Measurements from ENCODE around the gene ZNF280A. TPM values are rescaled to one million over a fixed set of nuclear protein-coding genes. Genes with fewer than 3 reads are reported as not detected.
"Not testable (repeated sequence)": the region's sequence is repeated elsewhere in the genome, so short reads cannot be mapped to it uniquely, and the experiment has no call there.

The ZNF280A gene
- total and polyA plus RNA-seq, 4 experiments from 2014 or later, result not detected

- intact Hi-C loops (cut with micrococcal nuclease), result no loop called here
- ChIA-PET POLR2A (ENCODE audit: partially characterized antibody) (interaction anchor here (1.1 kb wide), 1 partner anchor 49 kb away, joined by 3 read pairs; no protein-coding TSS in a partner anchor), CTCF (ENCODE audit: partially characterized antibody) (no interaction called here)
- Histone ChIP-seq H3K4me1 (ENCODE audit: insufficient read depth, low read length) (no peaks in the 10 kb centered on the region), H3K4me3 (ENCODE audit: low read length in 2 of 2) (no peak overlapping the region), H3K9me3 (ENCODE audit: control insufficient read depth in 1 of 2, low read length in 2 of 2) (no peaks in the 10 kb centered on the region), H3K36me3 (ENCODE audit: insufficient read depth, low read length) (no peaks in the 10 kb centered on the region), H3K27me3 (ENCODE audit: insufficient read depth, low read length) (no peaks in the 10 kb centered on the region), H3K27ac (ENCODE audit: low read depth, low read length) (no peak overlapping the region)
- Mint-ChIP-seq H3K4me1 (no peaks in the 10 kb centered on the region), H3K27ac (no peak overlapping the region), H3K9me3 (no peaks in the 10 kb centered on the region), H3K4me3 (no peak overlapping the region), H3K36me3 (no peaks in the 10 kb centered on the region), H3K27me3 (no peaks in the 10 kb centered on the region)
- DNase-seq, result no peak
These were observed 40.0 kb downstream of the ZNF280A start for GRCh38 chr22:22479999-22480532.

DNA sequence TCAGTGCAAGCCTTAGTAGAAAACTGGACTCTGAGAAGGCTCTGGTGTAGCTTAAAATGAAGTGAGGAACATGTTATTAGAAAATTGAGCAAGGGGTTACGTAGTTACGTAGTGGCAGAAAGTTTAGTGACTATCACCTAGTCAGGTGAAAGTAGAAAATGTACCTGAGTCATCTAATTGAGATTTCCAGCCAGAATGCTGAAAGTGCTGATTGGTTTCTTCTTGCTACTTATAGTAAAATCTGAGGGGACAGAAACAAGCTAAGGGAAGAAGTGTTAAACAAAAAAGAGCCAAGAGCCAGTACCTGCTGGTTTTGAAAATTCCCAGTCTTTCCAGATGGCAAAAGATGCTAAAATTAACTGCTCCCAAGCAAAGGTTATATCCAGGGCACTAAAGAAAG is 41.0 kb downstream of the ZNF280A start:
- no peaks in the 10 kb centered on the region for H3K9me3 ChIP-seq (ENCODE audit: control insufficient read depth in 1 of 2, low read length in 2 of 2)
- POLR2A ChIA-PET (ENCODE audit: partially characterized antibody), result interaction anchor here (1.1 kb wide), 1 partner anchor 48 kb away, joined by 3 read pairs; no protein-coding TSS in a partner anchor
- H3K4me1 Mint-ChIP-seq, result no peaks in the 10 kb centered on the region
- H3K36me3 ChIP-seq (ENCODE audit: insufficient read depth, low read length), result no peaks in the 10 kb centered on the region
- H3K9me3 Mint-ChIP-seq, result no peaks in the 10 kb centered on the region
- peaks cover 0 to 1% of the 10 kb centered on the region in 2 donors for H3K27me3 Mint-ChIP-seq
- DNase-seq, result no peak
- H3K4me3 ChIP-seq (ENCODE audit: low read length in 2 of 2), result no peak overlapping the region
- no peaks in the 10 kb centered on the region for H3K27me3 ChIP-seq (ENCODE audit: insufficient read depth, low read length)
- no peak overlapping the region for H3K27ac ChIP-seq (ENCODE audit: low read depth, low read length)
- intact Hi-C loops (cut with micrococcal nuclease), result no loop called here
- H3K27ac Mint-ChIP-seq, result no peak overlapping the region
- no peaks in the 10 kb centered on the region for H3K36me3 Mint-ChIP-seq
- no peaks in the 10 kb centered on the region for H3K4me1 ChIP-seq (ENCODE audit: insufficient read depth, low read length)
- CTCF ChIA-PET (ENCODE audit: partially characterized antibody), result no interaction called here
- H3K4me3 Mint-ChIP-seq, result no peak overlapping the region

GRCh38 chr22:22478470-22478869 is 41.6 kb downstream of the ZNF280A start:
- Mint-ChIP-seq H3K9me3 (no peaks in the 10 kb centered on the region), H3K27ac (no peak overlapping the region), H3K4me3 (no peak overlapping the region), H3K4me1 (no peaks in the 10 kb centered on the region), H3K27me3 (peaks cover 0 to 1% of the 10 kb centered on the region in 2 donors), H3K36me3 (no peaks in the 10 kb centered on the region)
- no peaks in the 10 kb centered on the region for H3K9me3 ChIP-seq (ENCODE audit: control insufficient read depth in 1 of 2, low read length in 2 of 2)
- ChIA-PET CTCF (ENCODE audit: partially characterized antibody) (no interaction called here), POLR2A (ENCODE audit: partially characterized antibody) (no interaction called here)
- no peaks in the 10 kb centered on the region for H3K4me1 ChIP-seq (ENCODE audit: insufficient read depth, low read length)
- intact Hi-C loops (cut with micrococcal nuclease), result no loop called here
- no peak overlapping the region for H3K27ac ChIP-seq (ENCODE audit: low read depth, low read length)
- no peak for DNase-seq
- H3K27me3 ChIP-seq (ENCODE audit: insufficient read depth, low read length), result no peaks in the 10 kb centered on the region
- no peak overlapping the region for H3K4me3 ChIP-seq (ENCODE audit: low read length in 2 of 2)
- no peaks in the 10 kb centered on the region for H3K36me3 ChIP-seq (ENCODE audit: insufficient read depth, low read length)

DNA sequence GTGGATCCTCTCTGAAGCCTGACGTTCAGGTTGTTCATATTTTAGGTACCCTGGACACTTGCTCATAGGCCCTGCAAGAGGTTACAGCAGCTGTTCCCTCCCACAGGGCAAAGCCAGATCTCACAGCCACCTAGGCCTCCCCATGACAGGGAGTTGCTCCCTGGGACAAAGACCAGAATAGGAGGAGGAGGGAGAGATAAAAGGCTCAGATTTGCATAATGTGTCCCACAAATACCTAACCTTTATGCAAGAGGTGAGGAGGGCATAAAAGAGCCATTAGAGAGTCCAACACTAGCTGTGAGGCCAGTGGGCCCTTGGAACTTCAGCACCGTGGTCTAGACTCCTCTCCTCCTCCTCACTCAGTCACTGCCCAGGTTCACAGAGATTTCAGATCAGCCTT is 45.3 kb downstream of the ZNF280A start:
- Mint-ChIP-seq H3K36me3 (no peaks in the 10 kb centered on the region), H3K27me3 (peaks cover 6 to 10% of the 10 kb centered on the region in 2 donors), H3K9me3 (peaks cover 0 to 6% (median 3%) of the 10 kb centered on the region in 8 donors), H3K4me3 (no peak overlapping the region), H3K4me1 (no peaks in the 10 kb centered on the region), H3K27ac (no peak overlapping the region)
- H3K36me3 ChIP-seq (ENCODE audit: insufficient read depth, low read length), result no peaks in the 10 kb centered on the region
- H3K9me3 ChIP-seq (ENCODE audit: control insufficient read depth in 1 of 2, low read length in 2 of 2), result peaks cover 0 to 3% of the 10 kb centered on the region in 2 donors
- no peaks in the 10 kb centered on the region for H3K27me3 ChIP-seq (ENCODE audit: insufficient read depth, low read length)
- no peak overlapping the region for H3K4me3 ChIP-seq (ENCODE audit: low read length in 2 of 2)
- POLR2A ChIA-PET (ENCODE audit: partially characterized antibody), result no interaction called here
- no peak overlapping the region for H3K27ac ChIP-seq (ENCODE audit: low read depth, low read length)
- no peaks in the 10 kb centered on the region for H3K4me1 ChIP-seq (ENCODE audit: insufficient read depth, low read length)
- no peak for DNase-seq
- CTCF ChIA-PET (ENCODE audit: partially characterized antibody), result interaction anchor here (0.7 to 1.1 kb wide), 2 partner anchors 12 to 1642 kb away, joined by 3 to 5 read pairs; no protein-coding TSS in a partner anchor
- intact Hi-C loops (cut with micrococcal nuclease), result no loop called here

GRCh38 chr22:22471104-22471503 is 49.0 kb downstream of the ZNF280A start:
- H3K4me1 Mint-ChIP-seq; intact Hi-C loops (cut with micrococcal nuclease); CTCF ChIA-PET (ENCODE audit: partially characterized antibody); H3K9me3 ChIP-seq (ENCODE audit: control insufficient read depth in 1 of 2, low read length in 2 of 2); POLR2A ChIA-PET (ENCODE audit: partially characterized antibody); H3K27me3 ChIP-seq (ENCODE audit: insufficient read depth, low read length); DNase-seq; H3K27ac ChIP-seq (ENCODE audit: low read depth, low read length); H3K4me3 Mint-ChIP-seq; H3K36me3 ChIP-seq (ENCODE audit: insufficient read depth, low read length); H3K36me3 Mint-ChIP-seq; H3K4me3 ChIP-seq (ENCODE audit: low read length in 2 of 2); H3K4me1 ChIP-seq (ENCODE audit: insufficient read depth, low read length); H3K27ac Mint-ChIP-seq: not testable (repeated sequence)
- Mint-ChIP-seq H3K9me3 (peaks cover 2 to 27% (median 22%) of the 10 kb centered on the region in 8 donors), H3K27me3 (peaks cover 10 to 21% of the 10 kb centered on the region in 2 donors)

DNA sequence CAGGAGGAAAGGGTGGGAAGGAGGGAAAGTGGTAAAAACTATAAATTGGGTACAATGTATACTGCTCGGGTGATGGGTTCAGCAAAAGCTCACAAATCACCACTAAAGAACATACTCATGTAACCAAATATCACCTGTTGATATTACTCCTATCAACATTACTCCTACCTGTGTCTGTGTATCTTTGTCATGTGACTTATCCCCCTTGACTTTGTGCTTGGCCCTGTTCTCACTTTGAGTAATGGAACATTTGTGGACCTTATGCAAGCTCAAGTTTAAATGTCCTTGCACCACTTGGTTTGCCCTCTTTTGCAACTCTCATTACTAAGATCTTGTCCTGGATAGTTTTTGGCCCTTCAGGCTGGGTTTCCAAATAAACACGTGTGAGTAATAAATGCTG is 50.5 kb downstream of the ZNF280A start:
- ChIA-PET POLR2A (ENCODE audit: partially characterized antibody) (no interaction called here), CTCF (ENCODE audit: partially characterized antibody) (no interaction called here)
- Histone ChIP-seq H3K4me3 (ENCODE audit: low read length in 2 of 2) (no peak overlapping the region), H3K27me3 (ENCODE audit: insufficient read depth, low read length) (no peaks in the 10 kb centered on the region), H3K27ac (ENCODE audit: low read depth, low read length) (no peak overlapping the region), H3K4me1 (ENCODE audit: insufficient read depth, low read length) (no peaks in the 10 kb centered on the region), H3K9me3 (ENCODE audit: control insufficient read depth in 1 of 2, low read length in 2 of 2) (peaks cover 0 to 7% of the 10 kb centered on the region in 2 donors), H3K36me3 (ENCODE audit: insufficient read depth, low read length) (no peaks in the 10 kb centered on the region)
- H3K36me3 Mint-ChIP-seq, result no peaks in the 10 kb centered on the region
- peaks cover 2 to 27% (median 22%) of the 10 kb centered on the region in 8 donors for H3K9me3 Mint-ChIP-seq
- DNase-seq, result no peak
- no peak overlapping the region for H3K27ac Mint-ChIP-seq
- no peak overlapping the region for H3K4me3 Mint-ChIP-seq
- H3K4me1 Mint-ChIP-seq, result no peaks in the 10 kb centered on the region
- intact Hi-C loops (cut with micrococcal nuclease), result no loop called here
- peaks cover 15 to 26% of the 10 kb centered on the region in 2 donors for H3K27me3 Mint-ChIP-seq

DNA sequence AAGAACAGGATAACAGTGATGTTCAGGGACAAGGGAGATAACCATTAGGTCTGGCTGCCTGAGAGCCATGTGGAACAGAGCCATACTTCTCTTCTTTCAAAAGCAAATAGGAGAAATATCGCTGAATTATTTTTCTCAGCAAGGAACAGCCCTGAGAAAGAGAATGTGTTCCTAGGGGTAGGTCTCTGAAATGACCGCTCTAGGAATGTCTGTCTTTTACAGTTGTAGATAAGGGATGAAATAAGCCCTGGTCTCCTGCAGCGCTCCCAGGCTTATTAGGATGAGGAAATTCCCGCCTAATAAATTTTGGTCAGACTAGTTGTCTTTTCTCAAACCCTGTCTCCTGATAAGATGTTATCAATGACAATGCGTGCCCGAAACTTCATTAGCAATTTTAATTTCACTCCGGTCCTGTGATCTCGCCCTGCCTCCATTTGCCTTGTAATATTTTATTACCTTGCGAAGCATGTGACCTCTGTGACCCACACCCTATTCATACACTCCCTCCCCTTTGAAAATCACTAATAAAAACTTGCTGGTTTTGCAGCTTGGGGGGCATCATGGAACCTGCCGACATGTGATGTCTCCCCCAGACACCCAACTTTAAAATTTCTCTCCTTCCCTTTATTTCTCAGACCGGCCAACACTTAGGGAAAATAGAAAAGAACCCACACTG is 51.1 kb downstream of the ZNF280A start:
- H3K4me1 Mint-ChIP-seq; H3K36me3 ChIP-seq (ENCODE audit: insufficient read depth, low read length); H3K9me3 ChIP-seq (ENCODE audit: control insufficient read depth in 1 of 2, low read length in 2 of 2); DNase-seq; H3K27ac ChIP-seq (ENCODE audit: low read depth, low read length); H3K4me3 Mint-ChIP-seq; H3K36me3 Mint-ChIP-seq; H3K27me3 ChIP-seq (ENCODE audit: insufficient read depth, low read length); H3K27ac Mint-ChIP-seq; POLR2A ChIA-PET (ENCODE audit: partially characterized antibody); H3K4me3 ChIP-seq (ENCODE audit: low read length in 2 of 2); CTCF ChIA-PET (ENCODE audit: partially characterized antibody); intact Hi-C loops (cut with micrococcal nuclease); H3K4me1 ChIP-seq (ENCODE audit: insufficient read depth, low read length): not testable (repeated sequence)
- peaks cover 21 to 30% of the 10 kb centered on the region in 2 donors for H3K27me3 Mint-ChIP-seq
- H3K9me3 Mint-ChIP-seq, result peaks cover 2 to 27% (median 22%) of the 10 kb centered on the region in 8 donors
